HL-60 (cell line): ENCODE data around the gene GDF11.
"Not testable (repeated sequence)": the region's sequence is repeated elsewhere in the genome, so short reads cannot be mapped to it uniquely, and the experiment has no call there.

Experiments
- DNase-seq, 2 experiments: peaks; one replicate each; pipeline ENCODE4 v3.0.0-alpha.2; 2010 to 2020; ENCODE audit warnings: low read depth in 1 of 2, low spot score in 1 of 2
- H3K27ac ChIP-seq: fragments of 250-450 bp; sonication (Bioruptor Pico); replicated peaks from 2 replicates; pipeline ENCODE4 v1.5.1; 2020; ENCODE audit warnings: mild to moderate bottlenecking, moderate library complexity
- H3K27me3 ChIP-seq: fragments of 250-450 bp; sonication (Bioruptor Pico); 2 replicates; pipeline ENCODE4 v1.5.1; 2021; ENCODE audit warnings: mild to moderate bottlenecking, moderate library complexity; ENCODE audit not compliant: insufficient read depth, poor library complexity, severe bottlenecking
- H3K4me3 ChIP-seq: replicated peaks from 2 replicates; pipeline ENCODE4 v1.5.1; 2011; ENCODE audit warnings: mild to moderate bottlenecking, control low read depth, low read length; ENCODE audit not compliant: insufficient read depth
- GABPA ChIP-seq: IDR thresholded peaks from 2 replicates; pipeline ENCODE4 v1.6.1; 2012; ENCODE audit warnings: low read depth
- POLR2AphosphoS5 ChIP-seq: IDR thresholded peaks from 2 replicates; pipeline ENCODE4 v1.6.1; 2012; ENCODE audit warnings: low read depth
- REST ChIP-seq: IDR thresholded peaks from 2 replicates; pipeline ENCODE4 v1.6.1; 2012; ENCODE audit warnings: low read depth; ENCODE audit not compliant: insufficient replicate concordance
- SPI1 ChIP-seq: IDR thresholded peaks from 2 replicates; pipeline ENCODE4 v1.6.1; 2012; ENCODE audit warnings: low read depth, mild to moderate bottlenecking, borderline replicate concordance
- TF ChIP-seq, protein P1 (sequence below): IDR thresholded peaks from one replicate; pipeline ENCODE4 v1.5.1; 2011; ENCODE audit warnings: low read length, control low read depth, inconsistent platforms; ENCODE audit not compliant: insufficient read depth

The GDF11 gene

DNA sequence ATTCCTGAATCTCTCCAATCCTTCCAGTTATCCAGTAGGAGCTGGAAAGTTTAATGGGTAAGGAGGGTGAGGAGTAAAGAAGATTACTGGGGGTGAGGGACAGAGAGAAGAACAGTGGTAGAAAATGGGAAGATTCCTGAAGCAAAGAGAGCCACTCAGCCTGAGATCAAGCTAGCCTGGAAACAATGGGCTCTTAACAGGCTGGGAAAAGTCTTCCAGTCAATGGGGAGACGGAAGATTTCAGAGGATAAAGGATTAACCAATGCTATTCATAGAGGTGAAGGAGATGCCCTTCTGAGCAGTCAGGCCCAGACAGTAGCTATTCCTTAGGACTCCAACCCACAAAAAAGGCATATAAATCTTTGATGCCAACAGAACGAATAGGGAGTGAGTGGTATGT lies 14.8 kb downstream of the GDF11 start:
- no peaks in the 10 kb centered on the region for H3K27me3 ChIP-seq
- no peak for DNase-seq
- no peak overlapping the region for H3K27ac ChIP-seq
- no peak for TF ChIP-seq SPI1
- no peak for TF ChIP-seq POLR2AphosphoS5
- TF ChIP-seq, protein P1, sequence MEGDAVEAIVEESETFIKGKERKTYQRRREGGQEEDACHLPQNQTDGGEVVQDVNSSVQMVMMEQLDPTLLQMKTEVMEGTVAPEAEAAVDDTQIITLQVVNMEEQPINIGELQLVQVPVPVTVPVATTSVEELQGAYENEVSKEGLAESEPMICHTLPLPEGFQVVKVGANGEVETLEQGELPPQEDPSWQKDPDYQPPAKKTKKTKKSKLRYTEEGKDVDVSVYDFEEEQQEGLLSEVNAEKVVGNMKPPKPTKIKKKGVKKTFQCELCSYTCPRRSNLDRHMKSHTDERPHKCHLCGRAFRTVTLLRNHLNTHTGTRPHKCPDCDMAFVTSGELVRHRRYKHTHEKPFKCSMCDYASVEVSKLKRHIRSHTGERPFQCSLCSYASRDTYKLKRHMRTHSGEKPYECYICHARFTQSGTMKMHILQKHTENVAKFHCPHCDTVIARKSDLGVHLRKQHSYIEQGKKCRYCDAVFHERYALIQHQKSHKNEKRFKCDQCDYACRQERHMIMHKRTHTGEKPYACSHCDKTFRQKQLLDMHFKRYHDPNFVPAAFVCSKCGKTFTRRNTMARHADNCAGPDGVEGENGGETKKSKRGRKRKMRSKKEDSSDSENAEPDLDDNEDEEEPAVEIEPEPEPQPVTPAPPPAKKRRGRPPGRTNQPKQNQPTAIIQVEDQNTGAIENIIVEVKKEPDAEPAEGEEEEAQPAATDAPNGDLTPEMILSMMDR, result no peak
- TF ChIP-seq REST, result no peak
- TF ChIP-seq GABPA, result no peak
- H3K4me3 ChIP-seq, result no peak overlapping the region

GRCh38 chr12:55758575-55758974 lies 15.7 kb downstream of the GDF11 start:
- H3K27ac ChIP-seq, DNase-seq, H3K4me3 ChIP-seq, H3K27me3 ChIP-seq: not testable (repeated sequence)

DNA sequence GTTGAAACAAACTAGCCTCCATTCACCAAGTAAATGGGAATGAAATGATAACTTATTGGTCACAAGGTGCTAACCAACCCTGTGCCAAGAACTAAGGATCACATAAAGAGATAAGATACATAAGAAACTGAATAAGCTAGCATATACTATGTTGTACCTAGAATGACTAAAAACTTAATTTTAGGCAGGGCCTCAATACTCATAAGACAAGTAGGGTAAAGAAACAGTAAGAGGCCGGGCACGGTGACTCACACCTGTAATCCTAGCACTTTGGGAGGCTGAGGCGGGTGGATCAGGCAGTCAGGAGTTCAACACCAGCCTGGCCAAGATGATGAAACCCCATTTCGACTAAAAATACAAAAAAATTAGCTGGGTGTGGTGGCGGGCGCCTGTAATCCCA lies 17.7 kb downstream of the GDF11 start:
- Histone ChIP-seq H3K27ac (no peak overlapping the region), H3K4me3 (no peak overlapping the region), H3K27me3 (no peaks in the 10 kb centered on the region)
- TF ChIP-seq GABPA (no peak), REST (no peak), POLR2AphosphoS5 (no peak), SPI1 (no peak)
- TF ChIP-seq, protein P1, result no peak
- DNase-seq, result no peak

DNA sequence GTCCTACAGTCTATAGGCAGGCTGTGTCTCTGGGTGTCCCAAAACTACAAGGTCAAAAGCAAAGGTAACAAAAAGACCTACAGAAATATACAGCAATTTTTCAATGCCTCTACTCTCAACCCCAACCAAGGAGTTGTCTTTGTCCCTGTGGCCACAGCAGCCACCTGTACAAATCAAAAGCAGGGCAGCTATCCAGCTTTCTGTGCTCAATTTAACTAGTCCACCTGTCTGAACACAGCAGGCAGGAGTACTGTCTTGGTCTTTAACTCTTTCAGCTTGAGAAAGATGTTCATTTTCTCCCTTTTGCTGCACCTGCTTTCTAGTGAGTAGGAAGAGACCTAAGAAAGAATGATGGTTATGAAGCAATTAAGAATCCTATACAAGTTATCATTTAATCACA lies 19.7 kb downstream of the GDF11 start:
- Histone ChIP-seq H3K27ac (no peak overlapping the region), H3K4me3 (no peak overlapping the region), H3K27me3 (no peaks in the 10 kb centered on the region)
- DNase-seq, result no peak
- TF ChIP-seq, protein P1, result no peak
- TF ChIP-seq GABPA (no peak), REST (no peak), SPI1 (no peak), POLR2AphosphoS5 (no peak)
